ENCODE data around the gene PKP4. TPM values are rescaled to one million over a fixed set of nuclear protein-coding genes. Genes with fewer than 3 reads are reported as not detected.
A peak's percentile ranks its signal among the peaks of the same experiment; 100 is the strongest.

The PKP4 gene
- total RNA-seq, 2 donors from 2014 or later: 44.7 to 56.5 TPM

DNA sequence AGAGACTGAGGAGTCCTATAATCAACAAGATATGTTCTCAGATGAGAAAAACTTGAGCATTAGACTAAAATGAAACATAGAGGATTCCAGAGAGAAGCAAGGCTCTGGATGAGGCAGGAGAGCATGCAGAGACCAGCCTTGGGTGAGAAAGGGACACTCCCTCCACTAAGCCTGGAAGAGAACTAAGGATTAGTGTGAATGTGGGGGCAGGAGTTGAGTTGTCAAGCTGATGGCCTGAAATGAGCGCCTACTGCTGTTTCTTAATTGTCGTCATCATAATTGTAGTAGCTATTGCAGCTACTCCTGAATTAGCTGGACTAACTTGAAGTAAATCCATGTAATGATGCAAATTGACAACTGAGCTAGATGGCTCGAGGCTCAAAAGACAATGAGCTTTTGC lies 114.1 kb downstream of the PKP4 start:
- DNase-seq (ENCODE audit: low spot score): no peak
- intact Hi-C loops (cut with DNase I): no loop called here

GRCh38 chr2:158573739-158574138 lies 117.0 kb downstream of the PKP4 start:
- intact Hi-C loops (cut with DNase I): no loop called here
- no peak for DNase-seq (ENCODE audit: low spot score)

DNA sequence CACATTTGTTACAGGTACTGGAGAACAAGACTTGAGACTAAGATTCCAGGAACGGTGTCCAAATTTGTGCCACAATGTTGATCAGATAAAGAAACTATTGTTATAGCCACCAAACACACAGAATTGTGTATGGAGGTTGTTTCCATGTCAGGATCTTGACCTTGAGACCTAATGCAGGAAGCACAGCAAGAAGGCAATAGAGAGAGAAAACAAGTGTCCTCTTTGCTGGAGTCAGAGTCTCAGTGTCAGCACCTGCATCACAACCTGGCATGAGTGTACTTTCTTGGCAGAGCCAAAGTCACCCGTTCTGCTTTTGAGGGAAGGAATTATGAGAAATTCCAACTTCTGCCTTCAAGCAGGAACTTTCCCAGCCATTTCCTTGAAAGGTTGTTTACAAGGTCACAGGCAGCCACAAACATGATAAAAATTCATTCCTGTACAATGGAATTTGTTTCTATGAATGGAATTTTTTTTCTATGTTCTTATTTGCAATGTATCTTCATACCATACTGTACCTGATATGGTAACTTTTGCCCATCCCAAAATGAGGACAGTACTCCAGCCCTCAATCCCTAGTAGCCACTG lies 118.4 kb downstream of the PKP4 start:
- intact Hi-C loops (cut with DNase I): no loop called here
- DNase-seq (ENCODE audit: low spot score): no peak

GRCh38 chr2:158577141-158577540 lies 120.4 kb downstream of the PKP4 start:
- no peak for DNase-seq (ENCODE audit: low spot score)
- intact Hi-C loops (cut with DNase I): no loop called here

DNA sequence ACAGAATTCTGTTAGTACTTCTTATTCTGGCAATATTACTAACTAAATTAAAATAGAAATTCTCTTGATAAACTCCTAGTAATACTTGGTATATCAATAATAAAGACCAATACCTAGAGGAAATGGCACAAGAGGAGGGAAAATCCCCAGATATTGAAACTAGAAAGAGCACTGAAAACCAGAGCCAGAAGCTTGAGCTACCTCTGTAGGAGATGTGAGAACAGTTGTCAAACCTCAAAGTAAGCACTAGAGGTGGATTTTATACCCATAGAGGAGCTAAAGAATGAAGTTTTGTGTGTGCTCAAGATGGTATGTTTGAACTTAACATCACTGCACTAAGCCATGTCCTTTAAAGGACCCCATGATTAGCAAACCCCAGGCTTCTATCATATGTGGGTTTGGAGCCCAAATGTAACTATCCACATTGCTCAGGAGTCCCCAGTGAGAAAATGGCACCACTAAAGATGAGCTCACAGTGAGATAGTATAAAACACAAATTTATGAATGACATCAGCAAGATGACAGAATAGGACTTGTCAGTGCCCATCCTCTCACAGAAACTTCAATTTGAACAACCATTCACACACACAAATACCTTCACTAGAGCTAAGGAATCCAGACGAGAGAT lies 122.1 kb downstream of the PKP4 start:
- intact Hi-C loops (cut with DNase I): no loop called here

GRCh38 chr2:158579928-158580327 lies 123.2 kb downstream of the PKP4 start:
- no peak for DNase-seq (ENCODE audit: low spot score)
- intact Hi-C loops (cut with DNase I): no loop called here

More for the DNA sequence above, 122.1 kb downstream of the PKP4 start:
- DNase-seq (ENCODE audit: low spot score): no peak

GRCh38 chr2:158580760-158581159 lies 124.0 kb downstream of the PKP4 start:
- intact Hi-C loops (cut with DNase I): no loop called here
- no peak for DNase-seq (ENCODE audit: low spot score)

DNA sequence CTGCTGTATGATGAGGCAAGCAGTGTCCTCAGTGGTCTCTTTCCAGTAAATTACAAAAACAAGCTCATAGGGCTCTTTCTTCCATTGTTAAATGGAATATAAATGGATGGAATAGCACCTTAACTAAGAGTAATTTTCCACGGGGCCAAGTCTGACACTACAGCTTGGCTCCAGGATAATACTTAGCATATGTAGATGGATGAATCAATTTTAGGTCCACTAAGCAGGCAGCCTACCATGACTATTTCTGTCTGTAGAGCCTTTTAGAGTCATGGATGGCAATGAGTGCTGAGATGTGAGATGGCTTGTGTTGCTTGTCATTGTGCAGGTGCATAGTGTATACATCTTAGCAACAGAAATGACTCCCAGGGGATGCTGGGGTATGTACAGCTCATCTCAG lies 125.9 kb downstream of the PKP4 start:
- DNase-seq (ENCODE audit: low spot score): no peak
- intact Hi-C loops (cut with DNase I): no loop called here

- intact Hi-C loops (cut with DNase I): no loop called here
These were observed 127.2 kb downstream of the PKP4 start for GRCh38 chr2:158583923-158584322.

GRCh38 chr2:158586491-158586890 lies 129.7 kb downstream of the PKP4 start:
- intact Hi-C loops (cut with DNase I): no loop called here
- no peak for DNase-seq (ENCODE audit: low spot score)

More at GRCh38 chr2:158583923-158584322, 127.2 kb downstream of the PKP4 start:
- DNase-seq (ENCODE audit: low spot score): no peak

DNA sequence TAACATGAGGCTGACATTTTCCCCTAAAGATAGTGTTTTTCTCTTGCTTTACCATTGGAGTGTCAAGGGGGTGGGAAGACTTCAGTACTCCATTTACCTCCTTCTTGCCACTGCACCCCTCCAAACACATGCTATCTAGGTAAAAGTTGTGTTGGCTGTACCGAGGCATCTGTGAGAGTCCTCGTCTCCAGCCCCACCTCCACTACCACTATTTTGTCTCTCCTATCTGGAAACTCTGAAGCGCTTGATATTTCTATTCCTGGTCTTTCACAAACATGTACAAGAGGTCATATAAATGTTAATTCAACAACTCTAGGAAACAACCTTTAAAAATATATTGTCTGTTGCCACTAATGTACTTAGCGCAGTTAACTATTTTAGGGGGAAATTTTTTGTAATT lies 132.6 kb downstream of the PKP4 start:
- no peak for DNase-seq (ENCODE audit: low spot score)
- intact Hi-C loops (cut with DNase I): no loop called here

- no peak for DNase-seq (ENCODE audit: low spot score)
- intact Hi-C loops (cut with DNase I): no loop called here
These were observed 142.2 kb downstream of the PKP4 start for GRCh38 chr2:158598862-158599517.

- DNase-seq (ENCODE audit: low spot score): no peak
- intact Hi-C loops (cut with DNase I): no loop called here
These were observed 142.9 kb downstream of the PKP4 start for GRCh38 chr2:158599609-158600008.

DNA sequence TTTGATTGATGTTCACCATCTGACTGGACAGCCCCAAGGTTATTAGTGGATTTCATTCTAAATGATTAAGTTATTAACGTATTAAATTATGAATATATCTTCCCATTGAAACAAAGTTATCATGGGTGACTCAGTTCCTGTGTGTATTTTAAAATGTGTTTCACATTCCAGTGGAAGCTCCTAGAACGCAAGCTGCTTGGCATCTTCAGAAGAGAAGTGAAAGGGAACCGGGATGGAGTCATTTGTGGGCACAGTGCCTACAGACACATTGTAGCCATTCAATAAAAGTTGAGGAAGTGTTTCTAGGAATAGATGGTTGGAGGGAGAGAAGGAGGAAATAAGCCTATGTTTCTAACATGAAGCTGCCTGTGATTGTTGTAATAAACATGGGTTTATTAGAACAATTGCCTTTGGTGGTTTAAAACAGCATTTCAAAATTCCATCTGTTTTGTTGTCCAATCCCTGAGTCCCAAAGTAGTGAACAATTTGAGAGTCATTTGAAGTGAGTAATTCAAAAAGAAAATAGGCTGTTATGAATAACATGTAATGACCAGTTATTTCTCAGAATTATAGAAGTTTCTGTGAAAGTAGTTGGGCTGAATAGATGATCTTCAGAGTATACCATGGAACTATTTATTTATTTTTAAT lies 143.5 kb downstream of the PKP4 start:
- intact Hi-C loops (cut with DNase I): no loop called here
- DNase-seq (ENCODE audit: low spot score): peak; percentile 87

GRCh38 chr2:158602027-158602426 lies 145.3 kb downstream of the PKP4 start:
- DNase-seq (ENCODE audit: low spot score): no peak
- intact Hi-C loops (cut with DNase I): no loop called here

DNA sequence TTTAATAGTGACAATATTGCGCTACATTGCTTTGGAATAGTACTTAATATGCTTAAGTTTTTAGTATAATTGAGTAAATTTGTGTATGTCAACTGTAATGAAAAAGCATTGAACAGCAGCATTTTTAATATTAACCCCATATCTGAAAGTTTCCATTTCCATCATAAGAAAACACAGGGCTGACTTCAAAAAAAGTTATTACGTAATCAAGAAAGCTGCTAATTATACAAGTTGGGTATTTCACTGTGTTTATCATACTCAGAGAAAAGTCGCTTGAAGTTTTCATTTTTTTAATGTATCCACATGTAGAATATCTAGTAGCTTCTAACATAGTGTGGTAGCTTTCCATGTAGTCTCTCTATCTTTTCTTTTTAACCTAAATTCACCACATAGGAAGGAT lies 146.5 kb downstream of the PKP4 start:
- intact Hi-C loops (cut with DNase I): no loop called here
- no peak for DNase-seq (ENCODE audit: low spot score)

DNA sequence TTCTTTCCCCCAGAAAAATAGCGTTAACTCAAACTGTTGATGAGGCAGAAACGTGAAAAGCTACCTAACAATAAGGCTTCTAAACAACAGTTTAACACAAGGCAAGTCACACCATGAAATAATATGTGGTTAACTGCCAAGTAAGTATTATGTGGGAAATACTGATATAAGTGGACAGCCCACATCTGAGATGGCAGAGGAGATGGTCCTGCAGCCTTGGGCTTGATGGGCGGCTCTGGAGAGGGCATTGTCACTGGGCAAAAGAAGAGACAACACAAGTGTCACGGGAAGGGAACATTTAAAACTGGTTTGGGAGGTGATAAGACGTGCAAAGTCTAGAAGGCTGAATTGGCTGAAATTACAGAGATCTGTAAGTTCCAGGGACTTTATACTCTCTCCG lies 147.2 kb downstream of the PKP4 start:
- no peak for DNase-seq (ENCODE audit: low spot score)
- intact Hi-C loops (cut with DNase I): no loop called here

- DNase-seq (ENCODE audit: low spot score): no peak
- intact Hi-C loops (cut with DNase I): no loop called here
These were observed 153.3 kb downstream of the PKP4 start for GRCh38 chr2:158610059-158610458.

GRCh38 chr2:158616480-158617000 lies 159.8 kb downstream of the PKP4 start:
- intact Hi-C loops (cut with DNase I): no loop called here
- DNase-seq (ENCODE audit: low spot score): no peak

DNA sequence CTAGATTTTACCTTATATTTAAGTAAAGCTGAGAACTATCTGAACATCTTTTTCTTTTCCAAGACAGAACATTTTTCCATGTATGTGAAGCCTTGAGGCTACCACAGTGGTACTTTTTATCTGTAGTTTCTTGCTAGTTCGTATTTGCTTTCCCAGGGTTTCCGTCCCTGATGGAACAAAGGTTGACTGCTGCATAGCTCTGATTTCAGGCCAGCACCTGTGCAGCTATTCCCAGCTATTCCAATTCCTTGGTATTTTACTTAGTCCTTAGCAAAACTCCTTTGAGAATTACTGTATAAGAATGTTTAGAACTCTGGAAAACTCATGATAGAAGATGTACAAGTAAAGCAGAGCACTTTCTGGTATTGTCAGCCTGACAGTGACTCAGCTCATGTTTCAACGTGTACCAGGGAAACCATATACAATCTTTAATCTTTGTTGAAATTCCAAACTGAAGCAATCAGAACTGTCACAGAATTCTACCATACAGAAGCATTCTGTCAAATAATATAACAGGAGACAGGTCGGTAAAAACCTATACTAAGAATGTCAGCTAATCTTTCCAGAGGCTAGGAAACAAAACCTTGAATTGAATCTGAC lies 162.2 kb downstream of the PKP4 start:
- intact Hi-C loops (cut with DNase I): no loop called here
- no peak for DNase-seq (ENCODE audit: low spot score)

Measured in posterior vena cava (tissue), 2 donors.